CD1c-positive myeloid dendritic cell (primary cell): ENCODE data around the gene MMAB.
A peak's percentile ranks its signal among the peaks of the same experiment; 100 is the strongest.

Experiments used
- DNase-seq: peaks from one replicate; pipeline ENCODE4 v3.0.0-alpha.2; 2016; ENCODE audit errors: extremely low spot score

Gene MMAB

GRCh38 chr12:109573029-109573913 lies at the start of gene MMAB, which contains the start of gene MVK:
Gene MMAB (minus strand): TSS chr12:109573504. CDS start chr12:109573480, 24 bp downstream.
Gene MVK (plus strand): TSS chr12:109573794. CDS start chr12:109574823, 1,029 bp downstream.
- peak; percentile 99 for DNase-seq

GRCh38 chr12:109621901-109622364 lies 48.6 kb upstream of the MMAB start:
- no peak for DNase-seq

GRCh38 chr12:109621211-109621694 lies 47.9 kb upstream of the MMAB start:
- no peak for DNase-seq

GRCh38 chr12:109619002-109619604 lies 45.8 kb upstream of the MMAB start:
- DNase-seq: no peak

GRCh38 chr12:109618082-109618481 lies 44.8 kb upstream of the MMAB start:
- DNase-seq: no peak

GRCh38 chr12:109617491-109617890 lies 44.2 kb upstream of the MMAB start:
- no peak for DNase-seq

GRCh38 chr12:109615556-109616229 lies 42.4 kb upstream of the MMAB start:
- DNase-seq: no peak

GRCh38 chr12:109613649-109614455 lies 40.5 kb upstream of the MMAB start:
- DNase-seq: no peak

- no peak for DNase-seq
These were observed 39.7 kb upstream of the MMAB start for GRCh38 chr12:109612975-109613502.

GRCh38 chr12:109612003-109612402 lies 38.7 kb upstream of the MMAB start:
- DNase-seq: no peak

- no peak for DNase-seq
These were observed 37.9 kb upstream of the MMAB start for GRCh38 chr12:109611223-109611622.

- DNase-seq: no peak
These were observed 37.2 kb upstream of the MMAB start for GRCh38 chr12:109610523-109610922.

GRCh38 chr12:109609342-109609741 lies 36.0 kb upstream of the MMAB start:
- no peak for DNase-seq

- no peak for DNase-seq
These were observed 35.5 kb upstream of the MMAB start for GRCh38 chr12:109608793-109609192.

GRCh38 chr12:109608270-109608669 lies 35.0 kb upstream of the MMAB start:
- no peak for DNase-seq

- no peak for DNase-seq
These were observed 34.3 kb upstream of the MMAB start for GRCh38 chr12:109607618-109608017.

- DNase-seq: no peak
These were observed 33.2 kb upstream of the MMAB start for GRCh38 chr12:109606320-109607028.

GRCh38 chr12:109605599-109606228 lies 32.4 kb upstream of the MMAB start:
- no peak for DNase-seq

GRCh38 chr12:109605016-109605415 lies 31.7 kb upstream of the MMAB start:
- DNase-seq: no peak

- DNase-seq: no peak
These were observed 30.9 kb upstream of the MMAB start for GRCh38 chr12:109604132-109604585.
